NCI-H1048 (cell line): ENCODE results near the gene TCEAL2.
A peak's percentile ranks its signal among the peaks of the same experiment; 100 is the strongest.
"Not testable (repeated sequence)": the region's sequence is repeated elsewhere in the genome, so short reads cannot be mapped to it uniquely, and the experiment has no call there.

Experiments used
- DNase-seq: peaks from one replicate; lab custom pipeline; 2025; lab: John Stamatoyannopoulos, UW

TCEAL2 gene

DNA sequence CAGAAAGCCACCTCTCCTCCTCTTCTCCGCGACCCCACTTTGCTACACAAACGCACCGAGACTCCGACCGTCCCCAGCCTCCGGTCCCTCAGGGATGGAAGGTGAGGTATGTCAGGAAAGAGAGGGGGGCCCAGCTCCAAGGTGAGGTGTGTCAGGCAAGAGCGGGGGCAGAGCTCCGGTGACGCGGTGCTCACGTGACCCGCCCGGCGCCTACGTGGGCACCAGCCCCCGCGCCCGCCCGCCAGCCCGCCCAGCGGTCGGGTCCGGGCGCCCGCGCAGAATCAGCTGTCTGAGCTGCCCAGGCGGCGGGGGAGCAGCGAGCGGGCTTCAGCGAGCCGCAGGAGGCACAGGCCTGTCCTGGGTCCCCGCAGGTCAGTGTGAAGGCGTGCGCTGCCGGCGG, at the start of gene TCEAL2:
Gene TCEAL2, plus strand, starts transcription at position 244 of the 400 bp plus-strand sequence. CDS start 1,152 bp downstream, outside the sequence.
- DNase-seq, result not testable (repeated sequence)

- no peak for DNase-seq
These were observed 48.1 kb upstream of the TCEAL2 start for GRCh38 chrX:102077426-102077825.

DNA sequence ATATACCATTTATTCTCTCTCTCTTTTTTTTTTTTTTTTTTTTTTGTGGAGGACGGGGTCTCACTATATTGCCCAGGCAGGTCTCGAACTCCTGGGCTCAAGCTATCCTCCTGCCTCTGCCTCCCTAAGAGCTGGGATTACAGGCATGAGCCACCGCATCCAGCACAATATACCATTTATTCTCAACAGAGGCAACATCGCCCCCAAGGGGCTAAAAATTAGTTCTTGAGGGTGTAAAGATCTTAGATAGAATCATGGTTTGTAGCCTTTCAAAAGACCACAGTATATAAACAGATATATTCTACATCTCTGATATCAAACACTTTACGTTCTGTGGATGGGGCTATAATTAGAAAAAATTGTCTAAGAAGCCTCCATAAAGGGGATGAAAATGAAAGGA, 39.8 kb upstream of the TCEAL2 start:
- no peak for DNase-seq

- DNase-seq, result no peak
These were observed 12.1 kb upstream of the TCEAL2 start for GRCh38 chrX:102113367-102113766.

GRCh38 chrX:102115748-102116147, 9.7 kb upstream of the TCEAL2 start:
- no peak for DNase-seq

DNA sequence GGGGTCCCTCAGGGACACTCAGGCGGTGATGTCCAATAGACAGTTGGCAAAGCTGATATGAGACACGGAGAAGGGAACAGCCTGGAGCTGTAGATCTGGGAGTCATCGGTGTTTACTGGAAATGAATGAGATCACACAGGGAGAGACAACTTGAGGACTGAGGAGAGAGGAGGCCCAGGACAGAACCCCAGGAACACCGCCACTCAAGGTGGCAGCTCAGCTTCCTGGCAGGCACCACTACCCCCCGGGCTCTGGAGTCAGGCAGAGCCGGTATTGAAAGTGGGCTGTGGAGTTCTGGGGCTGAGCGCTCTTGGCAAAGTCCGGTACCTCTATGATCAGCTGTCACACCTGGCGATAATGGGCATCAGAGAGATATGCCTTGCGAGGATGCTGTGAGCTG, 465 bp upstream of the TCEAL2 start:
- not testable (repeated sequence) for DNase-seq

- DNase-seq, result not testable (repeated sequence)
These were observed 770 bp downstream of the TCEAL2 start for GRCh38 chrX:102126080-102126818.

DNA sequence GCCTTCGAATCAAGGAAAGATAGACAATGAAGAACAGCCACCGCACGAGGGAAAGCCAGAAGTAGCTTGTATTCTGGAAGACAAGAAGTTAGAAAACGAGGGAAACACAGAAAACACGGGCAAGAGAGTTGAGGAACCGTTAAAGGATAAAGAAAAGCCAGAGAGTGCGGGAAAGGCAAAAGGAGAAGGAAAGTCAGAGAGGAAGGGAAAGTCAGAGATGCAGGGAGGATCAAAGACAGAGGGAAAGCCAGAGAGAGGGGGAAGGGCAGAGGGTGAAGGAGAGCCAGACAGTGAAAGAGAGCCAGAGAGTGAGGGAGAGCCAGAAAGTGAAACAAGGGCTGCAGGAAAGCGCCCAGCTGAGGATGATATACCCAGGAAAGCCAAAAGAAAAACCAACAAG, 1.4 kb downstream of the TCEAL2 start:
- no peak for DNase-seq

GRCh38 chrX:102129473-102129872, 4.0 kb downstream of the TCEAL2 start:
- no peak for DNase-seq

- no peak for DNase-seq
These were observed 12.6 kb downstream of the TCEAL2 start for GRCh38 chrX:102138064-102138463.

DNA sequence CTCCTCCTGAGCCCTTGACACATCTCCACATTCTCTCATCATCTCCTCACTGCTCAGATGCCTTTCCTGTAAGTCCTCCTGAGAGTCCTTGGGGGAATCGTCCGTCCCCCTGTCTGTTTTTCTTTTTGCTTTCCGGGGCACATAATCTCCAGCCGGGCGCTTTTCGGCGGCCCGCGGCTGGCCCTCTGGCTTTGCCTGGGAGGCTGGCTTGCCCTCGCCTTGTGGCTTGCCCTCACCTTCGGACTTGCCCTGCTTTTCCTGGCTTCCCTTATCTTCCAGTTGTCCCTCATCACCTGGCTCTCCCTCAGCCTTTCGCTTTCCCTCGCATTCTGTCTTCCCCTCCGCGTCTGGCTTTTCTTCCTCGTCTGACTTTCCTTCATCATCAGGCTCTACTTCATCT, 15.4 kb downstream of the TCEAL2 start:
- not testable (repeated sequence) for DNase-seq

DNA sequence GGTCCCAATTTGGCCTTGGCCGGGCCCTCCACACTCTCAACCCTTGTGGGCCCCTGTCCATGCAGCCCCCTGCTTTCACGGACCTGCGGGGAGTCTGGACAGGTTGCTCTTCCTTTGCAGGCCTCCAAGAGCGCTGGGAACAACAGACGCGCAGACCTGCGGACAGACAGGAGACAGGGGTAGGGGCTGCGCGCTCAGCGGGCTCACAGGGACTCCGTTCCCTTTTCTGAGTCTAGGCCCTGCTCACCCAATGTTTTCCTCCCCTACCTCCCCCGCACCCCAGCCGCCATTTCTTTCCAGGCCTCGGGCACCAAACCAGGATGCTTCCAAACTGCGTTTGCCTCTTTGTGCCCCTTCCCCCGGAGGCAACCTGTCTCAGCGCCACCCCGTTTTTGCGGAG, 16.2 kb downstream of the TCEAL2 start:
- DNase-seq, result not testable (repeated sequence)

DNA sequence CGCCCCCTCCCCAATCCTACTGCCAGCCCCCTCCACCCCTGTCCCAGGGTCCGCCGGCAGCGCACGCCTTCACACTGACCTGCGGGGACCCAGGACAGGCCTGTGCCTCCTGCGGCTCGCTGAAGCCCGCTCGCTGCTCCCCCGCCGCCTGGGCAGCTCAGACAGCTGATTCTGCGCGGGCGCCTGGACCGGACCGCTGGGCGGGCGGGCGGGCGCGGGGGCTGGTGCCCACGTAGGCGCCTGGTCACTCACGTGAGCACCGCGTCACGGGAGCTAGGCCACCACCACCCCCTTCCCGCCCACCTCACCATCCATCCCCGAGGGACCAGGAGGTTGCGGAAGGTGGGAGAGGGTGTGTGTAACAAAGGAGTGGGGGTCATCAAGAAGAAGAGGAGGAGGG, 16.8 kb downstream of the TCEAL2 start, which contains the start of gene TCEAL6:
Gene TCEAL6, minus strand, starts transcription at position 208 of the 400 bp plus-strand sequence.
- DNase-seq, result not testable (repeated sequence)

DNA sequence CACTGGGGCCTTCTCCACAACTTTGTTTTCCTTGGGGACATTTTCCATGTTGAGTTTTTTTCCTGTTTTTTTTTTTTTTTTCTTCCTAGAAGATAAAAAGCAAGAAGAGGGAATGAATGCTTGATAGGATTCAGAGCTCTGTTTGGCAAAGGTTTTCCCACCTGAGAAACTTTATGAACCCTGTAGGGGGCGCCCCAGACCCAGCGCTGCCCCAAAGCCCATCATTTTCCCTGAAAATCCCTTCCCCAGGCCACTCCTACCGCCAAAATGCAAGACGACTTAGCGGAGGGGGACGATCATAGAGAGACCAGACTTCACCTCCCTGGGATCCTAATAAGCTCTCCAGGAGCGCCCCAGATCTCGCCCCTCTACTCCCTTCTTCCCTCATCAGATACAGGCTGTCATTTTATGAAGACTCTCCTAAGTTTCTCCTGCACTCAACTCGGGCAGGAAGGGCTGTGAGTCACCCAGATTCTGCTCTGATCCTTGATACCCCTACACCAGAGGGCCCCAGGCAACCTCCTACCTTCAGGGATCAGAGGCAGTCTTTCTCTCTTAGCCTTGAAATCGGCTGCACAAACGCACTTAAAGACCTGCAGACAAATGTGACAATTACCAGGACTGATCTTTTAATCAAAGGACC, 28.9 kb downstream of the TCEAL2 start:
- no peak for DNase-seq

GRCh38 chrX:102154900-102155805, 29.7 kb downstream of the TCEAL2 start:
- DNase-seq, result no peak

DNA sequence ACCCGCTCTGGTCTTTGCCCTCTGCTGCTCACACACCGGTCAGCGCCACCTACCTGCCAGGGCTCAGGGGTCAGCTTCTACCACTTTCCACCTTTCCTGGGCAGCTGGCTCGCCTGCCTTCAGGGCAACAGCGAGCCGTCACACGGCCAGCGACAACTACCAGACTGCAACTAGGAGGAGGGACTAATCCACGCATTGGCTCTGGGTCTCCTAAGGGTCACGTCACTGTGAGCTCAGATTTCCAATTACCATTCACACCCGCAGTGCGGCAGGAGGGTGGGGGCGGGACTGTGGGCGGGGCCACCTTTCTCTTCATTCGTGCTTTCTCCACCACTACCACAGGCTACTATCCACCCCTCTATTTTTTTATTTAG, 30.3 kb downstream of the TCEAL2 start, which contains the start of gene BEX5:
Gene BEX5, minus strand, starts transcription at position 172 of the 374 bp plus-strand sequence. CDS start 1,712 bp downstream, outside the sequence.
- DNase-seq, result peak; percentile 45
